HG02759 (cell line): ENCODE measurements around the gene PPARD.
"Not testable (repeated sequence)": the region's sequence is repeated elsewhere in the genome, so short reads cannot be mapped to it uniquely, and the experiment has no call there.

ENCODE experiments used
- ATAC-seq: cut with Tn5 transposase; IDR thresholded peaks from one replicate; pipeline ENCODE4 v1.9.1; 2021; ENCODE audit warnings: mild to moderate bottlenecking, moderate library complexity; ENCODE audit not compliant: unreplicated experiment

The PPARD gene

GRCh38 chr6:35435074-35435837, 92.9 kb downstream of the PPARD start:
- ATAC-seq, result no peak

GRCh38 chr6:35436071-35436857, 93.9 kb downstream of the PPARD start:
- ATAC-seq, result no peak

- not testable (repeated sequence) for ATAC-seq
Measured at GRCh38 chr6:35438378-35439065, 96.2 kb downstream of the PPARD start.

- no peak for ATAC-seq
Measured at GRCh38 chr6:35439308-35439707, 97.0 kb downstream of the PPARD start.

- no peak for ATAC-seq
Measured at GRCh38 chr6:35441205-35441604, 98.8 kb downstream of the PPARD start.

GRCh38 chr6:35441642-35442041, 99.3 kb downstream of the PPARD start:
- no peak for ATAC-seq

GRCh38 chr6:35442693-35443092, 100.3 kb downstream of the PPARD start:
- no peak for ATAC-seq

GRCh38 chr6:35443341-35444030, 101.1 kb downstream of the PPARD start:
- ATAC-seq, result no peak

GRCh38 chr6:35445691-35446090, 103.3 kb downstream of the PPARD start:
- no peak for ATAC-seq

GRCh38 chr6:35448191-35448590, 105.8 kb downstream of the PPARD start:
- ATAC-seq, result no peak

- ATAC-seq, result no peak
Measured at GRCh38 chr6:35449287-35449881, 107.0 kb downstream of the PPARD start.

- ATAC-seq, result no peak
Measured at GRCh38 chr6:35451354-35452182, 109.2 kb downstream of the PPARD start.

- ATAC-seq, result peak; percentile 94
Measured at GRCh38 chr6:35452183-35453090, 110.1 kb downstream of the PPARD start, which contains the start of gene FANCE. Gene FANCE, plus strand, starts transcription at chr6:35452338. Its CDS starts 208 bp downstream, at chr6:35452546.

GRCh38 chr6:35453236-35453635, 110.9 kb downstream of the PPARD start:
- no peak for ATAC-seq

GRCh38 chr6:35454391-35455110, 112.2 kb downstream of the PPARD start:
- ATAC-seq, result no peak

- no peak for ATAC-seq
Measured at GRCh38 chr6:35457907-35458306, 115.5 kb downstream of the PPARD start.

- no peak for ATAC-seq
Measured at GRCh38 chr6:35461270-35461669, 118.9 kb downstream of the PPARD start.

GRCh38 chr6:35463292-35463691, 120.9 kb downstream of the PPARD start:
- ATAC-seq, result no peak
